HG02852 (cell line): Measurements from ENCODE around the gene DNAH10.

Experiments used
- ATAC-seq: cut with Tn5 transposase; IDR thresholded peaks from one replicate; pipeline ENCODE4 v1.9.1; 2021; ENCODE audit warnings: mild to moderate bottlenecking, moderate library complexity; ENCODE audit not compliant: unreplicated experiment

DNAH10 gene

GRCh38 chr12:123840765-123841425, 78.8 kb downstream of the DNAH10 start:
- ATAC-seq: no peak

GRCh38 chr12:123843912-123844748, 82.0 kb downstream of the DNAH10 start:
- ATAC-seq: no peak

- no peak for ATAC-seq
Observed at GRCh38 chr12:123845881-123846280, 83.8 kb downstream of the DNAH10 start.

GRCh38 chr12:123846340-123846739, 84.2 kb downstream of the DNAH10 start:
- no peak for ATAC-seq

GRCh38 chr12:123847019-123847418, 84.9 kb downstream of the DNAH10 start:
- no peak for ATAC-seq

- no peak for ATAC-seq
Observed at GRCh38 chr12:123847876-123848275, 85.8 kb downstream of the DNAH10 start.

- no peak for ATAC-seq
Observed at GRCh38 chr12:123849517-123849916, 87.4 kb downstream of the DNAH10 start.

- ATAC-seq: no peak
Observed at GRCh38 chr12:123850246-123851134, 88.4 kb downstream of the DNAH10 start.

- ATAC-seq: no peak
Observed at GRCh38 chr12:123853396-123854070, 91.4 kb downstream of the DNAH10 start.

GRCh38 chr12:123854232-123854631, 92.1 kb downstream of the DNAH10 start:
- no peak for ATAC-seq

- no peak for ATAC-seq
Observed at GRCh38 chr12:123854918-123855317, 92.8 kb downstream of the DNAH10 start.

- no peak for ATAC-seq
Observed at GRCh38 chr12:123856681-123857080, 94.6 kb downstream of the DNAH10 start.

GRCh38 chr12:123858176-123858575, 96.1 kb downstream of the DNAH10 start:
- no peak for ATAC-seq

- no peak for ATAC-seq
Observed at GRCh38 chr12:123859035-123859434, 96.9 kb downstream of the DNAH10 start.

GRCh38 chr12:123860377-123860776, 98.3 kb downstream of the DNAH10 start:
- ATAC-seq: no peak

- no peak for ATAC-seq
Observed at GRCh38 chr12:123861392-123861791, 99.3 kb downstream of the DNAH10 start.

GRCh38 chr12:123867141-123867540, 105.0 kb downstream of the DNAH10 start:
- no peak for ATAC-seq

- ATAC-seq: no peak
Observed at GRCh38 chr12:123868791-123869190, 106.7 kb downstream of the DNAH10 start.

- ATAC-seq: no peak
Observed at GRCh38 chr12:123873793-123874192, 111.7 kb downstream of the DNAH10 start.

- ATAC-seq: no peak
Observed at GRCh38 chr12:123877968-123878367, 115.9 kb downstream of the DNAH10 start.

GRCh38 chr12:123879101-123879500, 117.0 kb downstream of the DNAH10 start:
- ATAC-seq: no peak
